PFSK-1 (cell line): ENCODE data around the gene TTC34.

Experiments used
- FOXP2 ChIP-seq: optimal IDR thresholded peaks from 2 replicates; pipeline ENCODE3; 2011; ENCODE audit warnings: borderline replicate concordance, control low read depth, inconsistent platforms; ENCODE audit not compliant: insufficient read depth; ENCODE audit errors: extremely low read length, extremely low read depth
- POLR2AphosphoS5 ChIP-seq: IDR thresholded peaks from 2 replicates; pipeline ENCODE4 v1.6.1; 2012; ENCODE audit warnings: low read depth, mild to moderate bottlenecking, control low read depth, low read length, moderate library complexity
- REST ChIP-seq, 2 experiments: IDR thresholded peaks; 2 replicates each; pipeline versions ENCODE4 v1.6.1 to v1.8.0; 2011 to 2012; ENCODE audit warnings: low read depth in 2 of 2, low read length in 2 of 2, control low read depth in 1 of 2, inconsistent platforms in 1 of 2, mild to moderate bottlenecking in 1 of 2, moderate library complexity in 1 of 2; ENCODE audit not compliant: insufficient read depth in 1 of 2
- SIN3A ChIP-seq: IDR thresholded peaks from 2 replicates; pipeline ENCODE4 v1.6.1; 2012; ENCODE audit warnings: mild to moderate bottlenecking, low read length, moderate library complexity, borderline replicate concordance; ENCODE audit not compliant: insufficient read depth
- TAF1 ChIP-seq: IDR thresholded peaks from 2 replicates; pipeline ENCODE4 v1.6.1; 2012; ENCODE audit warnings: low read length, control low read depth, borderline replicate concordance; ENCODE audit not compliant: insufficient read depth

TTC34 gene

GRCh38 chr1:2605509-2606395 lies 195.7 kb downstream of the TTC34 start:
- TF ChIP-seq REST (IDR thresholded peaks at IDR 0.05; ENCODE audit: insufficient read depth in 1 of 2, low read depth in 2 of 2, low read length in 2 of 2) (no peak), TAF1 (no peak), FOXP2 (no peak), POLR2AphosphoS5 (no peak), SIN3A (no peak)

GRCh38 chr1:2604844-2605508 lies 196.5 kb downstream of the TTC34 start:
- no peak for TF ChIP-seq REST (IDR thresholded peaks at IDR 0.05; ENCODE audit: insufficient read depth in 1 of 2, low read depth in 2 of 2, low read length in 2 of 2)
- TF ChIP-seq FOXP2: no peak
- no peak for TF ChIP-seq TAF1
- no peak for TF ChIP-seq POLR2AphosphoS5

GRCh38 chr1:2604156-2604843 lies 197.2 kb downstream of the TTC34 start:
- TF ChIP-seq TAF1 (no peak), POLR2AphosphoS5 (no peak), REST (IDR thresholded peaks at IDR 0.05; ENCODE audit: insufficient read depth in 1 of 2, low read depth in 2 of 2, low read length in 2 of 2) (no peak), FOXP2 (no peak), SIN3A (no peak)

GRCh38 chr1:2603521-2604155 lies 197.9 kb downstream of the TTC34 start:
- no peak for TF ChIP-seq POLR2AphosphoS5
- no peak for TF ChIP-seq SIN3A
- TF ChIP-seq FOXP2: no peak
- TF ChIP-seq TAF1: no peak
- TF ChIP-seq REST (IDR thresholded peaks at IDR 0.05; ENCODE audit: insufficient read depth in 1 of 2, low read depth in 2 of 2, low read length in 2 of 2): no peak
